Coronary artery (tissue), 2 donors: ENCODE data around the gene CCDC127.

Source experiments
- DNase-seq: peaks from one replicate; pipeline ENCODE4 v3.0.0-alpha.2; 2017; ENCODE audit warnings: low spot score
- H3K27ac ChIP-seq, 2 donors: fragments of 200-600 bp; sonication (generic); one replicate each; pipeline ENCODE4 v1.5.1; 2016 to 2019
- H3K4me3 ChIP-seq: fragments of 200-600 bp; sonication (generic); 2 replicates; pipeline ENCODE4 v1.5.1; 2016; ENCODE audit warnings: mild to moderate bottlenecking, moderate library complexity
- TF ChIP-seq, protein P1 (sequence below): fragments of 200-600 bp; sonication (generic); IDR thresholded peaks from one replicate; pipeline ENCODE4 v1.5.1; 2019; ENCODE audit warnings: antibody characterized with exemption

Gene CCDC127

DNA sequence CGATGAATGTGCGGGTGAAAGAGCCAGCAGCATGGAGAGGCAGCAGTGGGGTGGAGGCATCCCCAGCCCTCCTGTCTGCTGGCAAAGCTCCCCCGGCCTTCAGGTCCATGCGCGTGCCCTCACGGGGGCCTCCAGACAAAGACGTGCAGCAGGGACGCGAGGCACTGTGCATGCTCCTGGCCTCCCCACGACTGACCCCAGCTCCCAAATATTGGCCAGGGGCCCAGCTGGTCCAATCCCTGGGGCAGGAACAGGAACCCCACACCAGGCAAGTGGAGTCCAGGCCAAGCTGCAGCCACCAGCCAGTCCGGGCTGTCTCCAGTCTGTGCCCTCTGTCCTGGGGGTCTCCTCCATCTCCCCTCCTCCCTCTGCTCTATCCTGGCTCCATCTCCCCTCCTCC lies 60.2 kb downstream of the CCDC127 start:
- TF ChIP-seq, protein P1, sequence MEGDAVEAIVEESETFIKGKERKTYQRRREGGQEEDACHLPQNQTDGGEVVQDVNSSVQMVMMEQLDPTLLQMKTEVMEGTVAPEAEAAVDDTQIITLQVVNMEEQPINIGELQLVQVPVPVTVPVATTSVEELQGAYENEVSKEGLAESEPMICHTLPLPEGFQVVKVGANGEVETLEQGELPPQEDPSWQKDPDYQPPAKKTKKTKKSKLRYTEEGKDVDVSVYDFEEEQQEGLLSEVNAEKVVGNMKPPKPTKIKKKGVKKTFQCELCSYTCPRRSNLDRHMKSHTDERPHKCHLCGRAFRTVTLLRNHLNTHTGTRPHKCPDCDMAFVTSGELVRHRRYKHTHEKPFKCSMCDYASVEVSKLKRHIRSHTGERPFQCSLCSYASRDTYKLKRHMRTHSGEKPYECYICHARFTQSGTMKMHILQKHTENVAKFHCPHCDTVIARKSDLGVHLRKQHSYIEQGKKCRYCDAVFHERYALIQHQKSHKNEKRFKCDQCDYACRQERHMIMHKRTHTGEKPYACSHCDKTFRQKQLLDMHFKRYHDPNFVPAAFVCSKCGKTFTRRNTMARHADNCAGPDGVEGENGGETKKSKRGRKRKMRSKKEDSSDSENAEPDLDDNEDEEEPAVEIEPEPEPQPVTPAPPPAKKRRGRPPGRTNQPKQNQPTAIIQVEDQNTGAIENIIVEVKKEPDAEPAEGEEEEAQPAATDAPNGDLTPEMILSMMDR: no peak
- Histone ChIP-seq H3K4me3 (no peak overlapping the region), H3K27ac (no peak overlapping the region)
- peak; percentile 50 for DNase-seq

DNA sequence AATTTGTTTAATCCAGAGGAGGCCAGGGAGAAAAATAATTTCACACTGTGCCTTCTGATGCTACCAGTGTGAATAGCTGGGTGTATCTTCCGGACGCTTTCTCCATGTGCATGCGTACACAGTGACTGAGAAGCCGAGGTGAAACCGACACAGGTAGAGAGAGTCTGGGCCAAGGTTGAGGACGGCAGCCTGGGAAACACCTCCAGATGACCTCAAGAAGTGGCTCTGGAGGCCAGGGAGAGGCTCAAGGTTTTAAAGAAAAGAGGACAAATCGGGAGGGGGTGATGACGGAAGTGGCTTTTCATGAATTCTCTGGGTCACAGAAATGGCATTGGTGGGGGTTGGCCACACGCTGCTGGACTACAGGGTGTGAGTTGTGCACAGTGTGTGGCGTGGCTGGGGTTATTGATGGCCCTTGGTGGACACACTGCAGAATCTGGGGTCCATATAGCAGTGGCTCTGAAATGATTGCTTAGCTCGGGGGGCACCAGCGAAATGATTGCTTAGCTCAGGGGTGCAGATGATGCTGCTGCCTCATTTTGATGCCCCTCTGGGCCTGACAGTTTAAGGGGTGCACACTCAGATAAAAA lies 60.7 kb downstream of the CCDC127 start:
- Histone ChIP-seq H3K27ac (no peak overlapping the region), H3K4me3 (no peak overlapping the region)
- TF ChIP-seq, protein P1: no peak
- peak; percentile 38 for DNase-seq

DNA sequence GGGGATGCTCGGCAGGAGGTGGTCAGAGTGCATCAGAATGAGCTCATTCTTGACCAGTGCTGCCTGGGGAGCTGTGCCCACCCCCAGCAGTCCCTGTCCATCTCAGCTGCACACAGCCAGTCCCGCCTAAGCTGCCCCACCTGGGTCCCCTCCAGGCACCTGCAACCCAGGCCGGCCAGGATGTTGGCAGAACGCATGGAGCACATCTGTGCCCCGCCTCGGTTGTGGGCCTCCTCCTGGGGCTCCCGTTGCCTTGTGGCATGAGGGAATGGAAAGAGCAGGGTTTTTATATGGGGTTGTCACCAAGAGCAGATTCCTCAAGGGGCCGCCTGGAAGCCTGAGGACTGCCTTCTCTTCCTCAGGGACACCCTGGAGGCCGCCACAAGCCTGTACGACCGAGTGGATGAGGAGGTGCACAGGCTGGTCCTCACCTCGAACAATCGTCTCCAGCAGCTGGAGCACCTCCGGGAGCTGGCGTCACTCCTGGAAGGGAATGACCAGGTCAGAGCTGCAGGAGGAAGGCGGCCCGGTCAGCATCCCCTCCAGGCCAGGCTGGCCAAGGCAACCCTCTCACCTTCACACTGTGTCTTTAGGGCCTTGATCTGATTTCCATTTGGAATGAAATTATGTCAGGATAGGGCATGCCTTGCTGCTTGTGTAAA lies 61.4 kb downstream of the CCDC127 start:
- Histone ChIP-seq H3K27ac (no peak overlapping the region), H3K4me3 (no peak overlapping the region)
- TF ChIP-seq, protein P1: no peak
- peak; percentile 53 for DNase-seq

DNA sequence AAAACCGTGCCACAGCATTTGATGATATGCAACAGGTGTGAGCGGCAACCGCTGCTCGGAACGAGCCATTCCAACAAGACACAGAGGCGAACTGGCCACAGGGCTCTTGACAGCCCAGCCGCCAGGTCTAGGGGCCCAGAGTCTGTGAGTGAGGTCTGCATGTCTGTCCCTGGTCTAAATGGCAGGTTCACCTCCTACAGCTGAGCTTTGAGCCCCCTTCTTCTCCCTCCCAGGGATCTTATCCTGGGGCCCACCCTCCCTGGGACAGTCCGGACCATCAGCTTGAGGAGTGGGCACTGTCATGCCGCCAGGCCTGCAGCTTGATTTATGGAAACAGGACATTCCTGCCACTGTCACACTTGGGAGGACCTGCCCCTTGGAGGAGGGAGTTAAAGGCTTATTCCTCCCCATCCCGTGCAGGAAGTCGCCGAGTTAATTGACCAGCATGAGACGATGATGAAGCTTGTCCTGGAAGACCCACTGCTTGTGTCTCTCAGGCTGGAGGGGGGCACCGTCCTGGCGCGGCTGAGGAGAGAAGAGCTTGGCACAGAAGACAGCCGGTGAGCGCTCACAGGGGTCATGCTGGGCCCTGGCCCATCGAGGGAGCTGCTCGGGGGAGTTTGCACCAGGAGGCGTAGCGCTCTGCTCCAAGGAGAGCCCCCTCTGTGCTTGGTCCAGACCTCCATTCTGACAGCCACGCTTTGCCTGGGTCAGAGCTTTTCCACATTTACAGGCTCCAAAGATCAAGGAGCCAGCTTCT lies 62.1 kb downstream of the CCDC127 start:
- no peak overlapping the region for H3K4me3 ChIP-seq
- TF ChIP-seq, protein P1: no peak
- DNase-seq: peak; percentile 43
- no peak overlapping the region for H3K27ac ChIP-seq

DNA sequence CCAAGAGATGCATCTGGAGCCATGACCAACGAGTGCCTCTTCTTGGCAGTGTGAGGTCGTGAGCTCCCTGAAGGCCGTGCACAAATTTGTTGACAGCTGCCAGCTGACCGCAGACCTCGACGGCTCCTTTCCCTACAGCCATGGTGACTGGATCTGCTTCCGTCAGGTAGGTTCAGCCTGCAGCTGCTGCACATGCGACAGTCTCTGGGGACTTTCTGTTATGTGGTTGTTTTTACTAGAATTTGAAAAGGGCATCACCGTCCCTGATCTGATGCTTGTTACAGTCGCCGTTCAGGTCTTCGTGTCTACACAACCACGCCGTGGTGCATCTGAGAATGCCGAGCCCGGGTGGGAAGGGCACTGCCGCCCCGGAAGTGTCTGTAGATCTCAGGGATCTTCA lies 63.1 kb downstream of the CCDC127 start:
- H3K27ac ChIP-seq: no peak overlapping the region
- TF ChIP-seq, protein P1: no peak
- DNase-seq: peak; percentile 45
- no peak overlapping the region for H3K4me3 ChIP-seq

DNA sequence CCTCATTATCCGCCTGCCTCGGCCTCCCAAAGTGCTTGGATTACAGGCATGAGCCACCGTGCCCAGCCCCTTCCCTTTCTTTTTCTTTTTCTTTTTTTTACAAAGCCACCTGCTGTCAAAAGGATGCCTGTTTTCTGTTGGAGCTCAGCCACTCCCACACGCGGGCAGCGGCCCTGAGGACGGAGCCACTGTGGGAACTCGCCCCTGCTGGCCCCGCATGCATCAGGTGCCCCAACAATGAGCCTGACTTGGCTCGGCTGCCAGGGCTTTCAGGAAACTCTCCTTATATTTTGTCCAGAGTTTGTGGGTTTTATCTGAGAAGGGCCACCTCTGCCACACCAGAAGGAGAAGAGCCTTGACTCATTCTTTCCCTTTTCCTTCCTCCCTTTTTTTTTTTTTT lies 63.7 kb downstream of the CCDC127 start:
- no peak overlapping the region for H3K27ac ChIP-seq
- TF ChIP-seq, protein P1: no peak
- no peak for DNase-seq
- no peak overlapping the region for H3K4me3 ChIP-seq

DNA sequence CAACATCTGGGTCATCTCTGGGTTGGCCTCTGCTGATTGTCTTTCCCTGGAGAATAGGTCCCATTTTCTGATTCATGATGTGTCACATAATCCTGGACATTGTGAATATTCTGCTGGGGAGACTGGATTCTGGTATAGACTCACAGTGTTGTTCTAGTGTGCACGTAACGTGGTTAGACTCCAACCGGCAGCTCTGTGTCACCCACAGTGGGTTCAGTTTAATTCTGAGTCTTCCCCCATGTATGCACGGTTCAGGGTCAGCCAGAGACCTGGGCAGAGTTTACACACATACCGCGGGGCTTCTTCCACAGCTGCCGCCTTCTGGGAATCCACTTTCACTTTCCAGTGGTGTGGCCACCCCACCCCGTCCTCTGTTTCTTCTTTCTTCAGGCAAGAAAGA lies 64.7 kb downstream of the CCDC127 start:
- DNase-seq: peak; percentile 46
- no peak overlapping the region for H3K27ac ChIP-seq
- no peak overlapping the region for H3K4me3 ChIP-seq
- TF ChIP-seq, protein P1: no peak
